NOMO-1 treated with DMSO at 0.1 percent for 48 hours (cell line): Measurements from ENCODE around the gene VPS33B.
"Not testable (repeated sequence)": the region's sequence is repeated elsewhere in the genome, so short reads cannot be mapped to it uniquely, and the experiment has no call there.

ENCODE experiments used
- DNase-seq: peaks from one replicate; lab custom pipeline; 2025; ENCODE audit not compliant: unreplicated experiment; lab: John Stamatoyannopoulos, UW

The VPS33B gene

DNA sequence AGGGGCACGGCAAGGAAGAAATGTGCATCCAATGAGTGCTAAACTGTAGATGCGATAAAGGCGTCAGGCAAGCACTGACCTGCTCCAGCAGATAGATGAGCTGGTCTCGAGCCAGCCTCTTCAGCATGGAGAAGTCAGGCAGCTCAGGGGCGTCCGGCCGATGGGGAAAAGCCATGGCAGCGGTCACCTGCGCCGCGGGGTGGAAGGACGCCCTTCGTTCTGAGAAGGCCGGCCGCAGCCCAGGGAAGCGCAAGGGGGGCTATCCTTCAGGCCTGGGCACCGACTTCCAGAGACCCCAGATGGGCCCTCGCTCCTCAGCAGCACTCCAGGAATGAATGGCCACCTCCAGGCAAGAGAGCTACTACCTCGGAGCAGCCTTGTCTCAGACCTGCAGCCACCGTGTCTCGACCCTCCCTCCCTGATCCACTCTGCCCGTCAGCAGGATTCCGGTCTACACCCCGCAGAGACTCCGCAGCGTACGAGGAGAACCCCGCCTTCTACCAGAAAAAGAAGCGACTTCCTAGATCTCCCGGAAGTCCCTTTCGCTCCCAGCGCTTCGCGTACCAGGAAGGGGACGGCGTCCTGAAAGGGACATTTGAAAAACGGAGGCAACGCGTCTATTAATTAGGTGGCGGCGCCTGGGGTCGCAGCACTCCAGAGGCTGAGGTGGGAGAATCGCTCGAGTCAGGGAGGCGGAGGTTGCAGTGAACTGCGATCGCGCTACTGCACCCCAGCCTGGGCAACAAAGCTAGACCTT, at the start of gene VPS33B:
Gene VPS33B (minus strand): TSS at position 520 of the 757 bp plus-strand sequence. CDS start 345 bp downstream, at position 175.
- DNase-seq, result peak; percentile 83

DNA sequence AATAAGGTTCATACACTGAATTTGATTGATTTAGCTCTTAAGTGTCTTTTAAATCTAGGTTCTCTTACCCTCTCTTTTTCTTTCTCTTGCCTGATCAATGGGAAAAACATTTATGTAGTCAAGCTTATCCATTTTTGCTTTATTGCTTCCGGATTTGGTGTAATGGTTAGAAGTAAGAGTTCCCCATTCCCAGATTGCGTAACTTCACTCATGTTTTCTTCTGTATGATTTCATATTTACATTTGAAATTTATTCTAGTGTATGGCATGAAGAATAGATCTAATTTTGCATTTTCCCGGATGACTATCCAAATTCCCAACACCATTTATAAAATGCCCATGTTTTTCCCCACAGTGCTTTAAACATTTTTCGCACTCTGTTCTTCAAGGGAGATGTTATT, 49.8 kb upstream of the VPS33B start:
- peak; percentile 5 for DNase-seq

GRCh38 chr15:91070872-91071271, 48.5 kb upstream of the VPS33B start:
- DNase-seq, result no peak

GRCh38 chr15:91068966-91069365, 46.6 kb upstream of the VPS33B start:
- DNase-seq, result no peak

DNA sequence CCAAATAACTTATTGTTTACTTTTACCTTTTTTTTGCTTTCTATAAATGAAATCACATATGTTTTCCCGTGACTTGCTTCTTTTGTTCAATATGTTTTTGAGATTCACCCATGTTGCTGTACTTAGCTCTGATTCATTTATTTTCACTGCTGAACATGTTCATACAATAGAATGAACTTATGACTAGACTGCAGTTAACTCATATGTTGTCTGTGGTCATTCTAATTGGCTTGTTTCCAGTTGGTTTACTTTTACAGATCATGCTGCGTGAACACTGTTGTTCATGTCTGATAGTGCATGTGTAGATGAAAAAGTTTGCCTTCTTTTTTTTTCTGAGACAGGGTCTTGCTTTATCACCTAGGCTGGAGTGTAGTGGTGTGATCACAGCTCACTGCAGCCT, 46.0 kb upstream of the VPS33B start:
- DNase-seq, result no peak

DNA sequence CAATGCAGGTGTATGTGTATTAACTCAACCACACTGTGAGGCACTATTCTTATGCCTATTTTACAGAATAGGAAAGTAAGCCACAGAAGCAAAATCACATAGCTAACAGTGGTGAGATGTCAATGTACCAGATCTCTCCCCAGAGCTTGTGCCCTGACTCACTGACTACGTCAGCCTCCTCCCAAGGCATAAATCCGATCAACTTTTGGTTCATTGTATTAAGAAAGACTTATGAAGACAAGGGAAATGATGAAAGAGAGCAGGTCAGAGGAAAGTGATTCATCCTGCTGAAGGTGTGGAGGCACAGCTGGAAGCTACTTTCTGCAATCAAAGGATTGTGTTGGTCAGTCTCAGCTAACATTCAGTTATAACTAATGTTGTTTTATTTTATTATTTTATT, 44.6 kb upstream of the VPS33B start:
- no peak for DNase-seq

- no peak for DNase-seq
Measured at GRCh38 chr15:91065505-91065904, 43.1 kb upstream of the VPS33B start.

DNA sequence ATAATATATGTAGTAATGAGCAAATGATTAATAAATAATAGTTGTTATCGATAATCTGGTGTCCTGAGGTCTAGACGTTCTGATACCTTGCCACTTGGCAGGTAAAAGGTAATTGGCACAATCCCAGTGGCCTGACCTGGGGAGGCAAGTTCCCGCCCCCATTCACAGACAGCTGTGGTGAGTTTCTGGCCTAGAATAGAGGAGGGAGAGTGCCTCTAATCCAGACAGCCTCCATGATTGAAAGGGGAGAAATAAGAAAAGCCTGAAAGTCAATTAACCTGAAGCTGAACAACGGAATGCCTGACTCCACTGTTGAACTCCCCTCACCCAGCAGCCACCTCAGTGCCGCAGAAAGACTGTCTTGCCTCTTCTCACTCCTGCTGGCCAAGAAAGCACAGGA, 39.6 kb upstream of the VPS33B start:
- DNase-seq, result no peak

- DNase-seq, result no peak
Measured at GRCh38 chr15:91061230-91061629, 38.8 kb upstream of the VPS33B start.

- peak; percentile 55 for DNase-seq
Measured at GRCh38 chr15:91055548-91056331, 33.3 kb upstream of the VPS33B start.

DNA sequence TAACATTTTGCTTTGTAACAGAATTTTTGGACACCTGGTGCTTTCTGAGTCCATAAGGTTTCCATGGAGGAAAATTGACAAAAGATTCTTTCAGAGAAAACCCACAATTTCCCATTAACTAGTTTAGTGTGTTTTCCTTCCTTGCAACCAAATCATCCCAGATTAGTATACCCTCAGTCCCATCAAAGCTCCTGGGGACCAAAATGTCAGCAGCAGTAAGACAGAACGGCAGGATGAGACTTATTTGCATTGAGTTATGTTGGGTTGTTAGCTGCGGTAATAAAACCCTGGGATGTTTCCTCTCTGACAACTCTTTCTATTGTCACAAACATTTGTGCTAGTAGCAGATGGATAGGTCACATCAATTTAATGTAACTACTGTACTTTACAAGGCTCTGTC, 32.4 kb upstream of the VPS33B start:
- DNase-seq, result no peak

- no peak for DNase-seq
Measured at GRCh38 chr15:91051248-91051647, 28.9 kb upstream of the VPS33B start.

GRCh38 chr15:91050128-91050455, 27.7 kb upstream of the VPS33B start:
- DNase-seq, result no peak

DNA sequence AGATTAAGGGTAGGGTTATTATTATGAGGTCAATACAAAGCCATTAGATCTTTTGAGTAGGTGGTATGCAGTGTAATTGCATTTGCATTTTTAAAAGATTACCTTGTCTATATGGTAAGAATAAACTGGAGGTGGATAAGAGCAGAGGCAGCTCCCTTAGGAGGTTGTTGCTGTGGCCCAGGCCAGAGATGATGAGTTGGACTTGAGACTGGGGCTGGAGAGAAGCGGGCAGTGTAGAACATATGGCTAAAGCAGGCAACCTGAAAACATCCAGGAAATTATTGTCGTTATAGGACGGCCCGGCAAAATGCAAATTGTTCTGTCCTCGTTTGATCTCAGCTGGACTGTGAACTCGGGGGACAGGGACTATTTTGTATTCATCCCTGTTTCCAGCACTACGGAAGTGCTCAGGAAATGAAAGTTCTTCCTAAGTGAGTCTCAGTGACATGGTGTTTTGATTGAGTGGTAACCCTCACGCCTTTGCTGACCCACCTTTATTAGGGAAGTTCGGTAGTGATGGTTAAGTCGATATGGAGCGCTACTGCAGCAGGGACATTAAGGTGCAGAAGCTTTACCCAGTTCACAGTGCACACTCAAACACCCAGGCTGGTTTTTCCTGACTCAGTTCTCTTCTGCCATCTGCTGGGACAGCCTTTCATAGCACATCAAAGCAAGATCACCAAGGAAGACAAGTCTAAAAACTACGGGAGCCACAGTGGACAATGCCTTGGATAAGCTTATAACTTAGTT, 27.2 kb upstream of the VPS33B start:
- peak; percentile 64 for DNase-seq

DNA sequence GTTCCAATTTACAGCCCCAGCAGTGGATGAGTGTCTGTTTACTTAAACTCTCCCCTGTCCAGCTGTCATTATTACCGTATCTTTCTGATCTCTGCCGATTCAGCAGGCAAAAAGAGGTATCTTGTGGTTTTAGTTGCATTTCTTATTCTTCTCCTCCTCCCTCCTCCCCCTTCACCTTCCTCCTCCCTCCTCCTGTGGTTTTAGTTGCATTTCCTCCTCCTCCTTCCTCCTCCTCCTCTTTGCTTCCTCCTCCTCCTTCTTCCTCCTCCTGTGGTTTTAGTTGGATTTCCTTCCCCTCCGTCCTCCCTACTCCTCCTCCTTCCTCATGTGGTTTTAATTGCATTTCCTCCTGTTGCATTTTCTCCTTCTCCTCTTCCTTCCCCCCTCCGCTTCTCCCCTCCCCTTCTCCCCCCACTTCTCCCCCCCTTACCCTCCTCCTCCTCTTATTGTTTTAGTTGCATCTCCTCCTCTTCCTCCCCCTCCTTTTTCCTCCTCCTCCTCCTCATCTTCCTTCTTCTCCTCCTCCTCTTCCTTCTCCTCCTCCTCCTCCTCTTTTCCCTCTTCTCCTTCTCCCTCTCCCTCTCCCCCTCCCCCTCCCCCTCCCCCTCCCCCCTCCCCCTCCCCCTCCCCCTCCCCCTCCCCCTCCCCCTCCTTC, 25.3 kb upstream of the VPS33B start:
- DNase-seq, result peak; percentile 63

DNA sequence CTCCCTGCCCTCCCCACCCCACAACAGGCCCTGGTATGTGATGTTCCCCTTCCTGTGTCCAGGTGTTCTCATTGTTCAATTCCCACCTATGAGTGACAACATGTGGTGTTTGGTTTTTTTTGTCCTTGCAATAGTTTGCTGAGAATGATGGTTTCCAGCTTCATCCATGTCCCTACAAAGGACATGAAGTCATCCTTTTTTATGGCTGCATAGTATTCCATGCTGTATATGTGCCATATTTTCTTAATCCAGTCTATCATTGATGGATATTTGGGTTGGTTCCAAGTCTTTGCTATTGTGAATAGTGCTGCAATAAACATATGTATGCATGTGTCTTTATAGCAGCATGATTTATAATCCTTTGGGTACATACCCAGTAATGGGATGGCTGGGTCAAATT, 23.7 kb upstream of the VPS33B start:
- DNase-seq, result not testable (repeated sequence)

DNA sequence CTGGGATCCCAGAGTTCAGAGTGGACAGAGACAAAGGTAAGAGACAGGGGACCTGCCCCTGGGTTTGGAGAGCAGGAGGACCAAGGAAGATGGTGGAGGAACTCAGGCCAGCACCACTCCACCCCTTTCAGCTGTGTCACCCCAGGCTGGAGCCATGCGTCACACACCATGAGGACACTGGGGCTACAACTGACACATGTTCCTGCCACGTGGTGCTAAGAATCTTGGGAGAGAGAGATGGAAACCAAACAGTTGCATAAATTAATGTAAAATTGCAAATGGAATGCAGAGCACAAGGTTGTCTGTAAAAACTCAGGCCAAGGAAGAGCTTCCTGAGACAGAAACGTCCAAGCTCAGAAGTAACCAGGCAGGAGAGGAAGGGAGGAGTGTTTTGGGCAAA, 22.7 kb upstream of the VPS33B start:
- DNase-seq, result no peak

- DNase-seq, result no peak
Measured at GRCh38 chr15:91043202-91043874, 20.9 kb upstream of the VPS33B start.

DNA sequence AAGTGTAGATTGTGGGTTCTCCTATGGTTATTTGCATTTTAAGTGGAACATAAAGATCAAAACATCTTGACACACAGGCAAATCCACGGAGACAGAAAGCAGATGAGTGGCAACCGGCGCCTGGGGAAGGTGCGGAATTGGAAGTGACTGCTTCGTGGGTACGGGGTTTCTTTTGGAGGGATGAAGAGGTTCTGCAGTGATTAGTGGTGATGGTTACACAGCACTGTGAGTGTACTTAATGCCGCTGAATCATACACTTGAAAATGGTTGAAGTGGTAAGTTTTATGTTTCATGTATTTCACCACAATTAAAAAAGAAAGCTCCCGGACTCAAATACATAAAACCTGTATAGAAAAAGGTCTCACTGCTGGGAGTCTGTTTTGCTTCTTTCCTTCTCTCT, 18.5 kb upstream of the VPS33B start:
- DNase-seq, result no peak

GRCh38 chr15:91039996-91040395, 17.6 kb upstream of the VPS33B start:
- no peak for DNase-seq
